Measurements from ENCODE around the gene ATP2A1.
"Not testable (repeated sequence)": the region's sequence is repeated elsewhere in the genome, so short reads cannot be mapped to it uniquely, and the experiment has no call there.

ATP2A1 gene

GRCh38 chr16:28923652-28924398, 45.5 kb downstream of the ATP2A1 start:
- H3K4me3 ChIP-seq (ENCODE audit: low read depth, low read length) = peak overlapping the region; percentile 67
- TF ChIP-seq MAX (IDR thresholded peaks at IDR 0.05; ENCODE audit: low read depth, low read length) = no peak
- no peak for TF ChIP-seq POLR2A (IDR thresholded peaks at IDR 0.05; ENCODE audit: extremely low read depth, insufficient read length)
- TF ChIP-seq, protein P1, sequence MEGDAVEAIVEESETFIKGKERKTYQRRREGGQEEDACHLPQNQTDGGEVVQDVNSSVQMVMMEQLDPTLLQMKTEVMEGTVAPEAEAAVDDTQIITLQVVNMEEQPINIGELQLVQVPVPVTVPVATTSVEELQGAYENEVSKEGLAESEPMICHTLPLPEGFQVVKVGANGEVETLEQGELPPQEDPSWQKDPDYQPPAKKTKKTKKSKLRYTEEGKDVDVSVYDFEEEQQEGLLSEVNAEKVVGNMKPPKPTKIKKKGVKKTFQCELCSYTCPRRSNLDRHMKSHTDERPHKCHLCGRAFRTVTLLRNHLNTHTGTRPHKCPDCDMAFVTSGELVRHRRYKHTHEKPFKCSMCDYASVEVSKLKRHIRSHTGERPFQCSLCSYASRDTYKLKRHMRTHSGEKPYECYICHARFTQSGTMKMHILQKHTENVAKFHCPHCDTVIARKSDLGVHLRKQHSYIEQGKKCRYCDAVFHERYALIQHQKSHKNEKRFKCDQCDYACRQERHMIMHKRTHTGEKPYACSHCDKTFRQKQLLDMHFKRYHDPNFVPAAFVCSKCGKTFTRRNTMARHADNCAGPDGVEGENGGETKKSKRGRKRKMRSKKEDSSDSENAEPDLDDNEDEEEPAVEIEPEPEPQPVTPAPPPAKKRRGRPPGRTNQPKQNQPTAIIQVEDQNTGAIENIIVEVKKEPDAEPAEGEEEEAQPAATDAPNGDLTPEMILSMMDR (IDR thresholded peaks at IDR 0.05; ENCODE audit: low read depth, low read length) = no peak
- TF ChIP-seq MYC (IDR thresholded peaks at IDR 0.05; ENCODE audit: low read depth, low read length) = no peak
- no peak for DNase-seq (ENCODE audit: low read depth)

GRCh38 chr16:28924399-28924761, 46.1 kb downstream of the ATP2A1 start:
- H3K4me3 ChIP-seq (ENCODE audit: low read depth, low read length) = peak overlapping the region; percentile 67
- DNase-seq (ENCODE audit: low read depth) = no peak
- TF ChIP-seq, protein P1 (IDR thresholded peaks at IDR 0.05; ENCODE audit: low read depth, low read length) = no peak
- TF ChIP-seq MAX (IDR thresholded peaks at IDR 0.05; ENCODE audit: low read depth, low read length) = no peak

DNA sequence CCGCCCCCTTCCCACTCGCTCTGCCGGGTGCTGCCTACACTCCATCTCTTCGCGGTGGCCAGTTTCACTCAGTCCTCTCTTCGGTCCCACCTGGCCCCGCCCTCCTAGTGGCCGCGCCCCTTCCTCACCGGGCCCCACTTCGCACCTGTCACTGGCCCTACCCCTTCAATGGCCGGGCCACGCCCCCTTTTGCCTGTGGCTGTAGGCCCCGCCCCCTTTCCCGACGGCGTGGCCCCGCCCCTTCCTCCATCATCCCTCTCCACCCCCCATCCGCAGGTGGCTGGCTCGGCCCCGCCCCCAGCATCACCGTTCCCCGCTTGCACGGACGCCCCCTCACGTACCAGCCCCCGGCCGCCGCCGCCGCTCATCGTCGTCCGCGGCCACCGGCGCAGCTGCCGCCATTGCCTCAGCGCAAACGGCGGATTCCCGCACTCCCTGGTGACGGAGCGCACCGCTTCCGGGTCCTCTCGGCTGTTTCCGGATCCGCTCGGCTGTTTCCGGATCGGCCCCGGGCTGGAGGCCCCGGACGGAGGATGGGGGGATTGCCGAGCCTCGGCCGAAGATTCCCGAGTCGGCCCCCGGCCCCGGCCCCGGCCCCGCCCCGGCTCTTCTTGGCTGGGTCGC, 46.6 kb downstream of the ATP2A1 start, which contains the start of gene RABEP2:
RABEP2 (minus strand) TSS at position 477 of the 624 bp plus-strand sequence; CDS start at position 402, 75 bp downstream.
- TF ChIP-seq POLR2A (IDR thresholded peaks at IDR 0.05; ENCODE audit: extremely low read depth, insufficient read length) = no peak
- TF ChIP-seq, protein P1 (IDR thresholded peaks at IDR 0.05; ENCODE audit: low read depth, low read length) = no peak
- no peak for TF ChIP-seq MAX (IDR thresholded peaks at IDR 0.05; ENCODE audit: low read depth, low read length)
- TF ChIP-seq MYC (IDR thresholded peaks at IDR 0.05; ENCODE audit: low read depth, low read length) = no peak
- DNase-seq (ENCODE audit: low read depth) = peak; percentile 91
- peak within 1 kb of the TSS; percentile 67 for H3K4me3 ChIP-seq (ENCODE audit: low read depth, low read length)

DNA sequence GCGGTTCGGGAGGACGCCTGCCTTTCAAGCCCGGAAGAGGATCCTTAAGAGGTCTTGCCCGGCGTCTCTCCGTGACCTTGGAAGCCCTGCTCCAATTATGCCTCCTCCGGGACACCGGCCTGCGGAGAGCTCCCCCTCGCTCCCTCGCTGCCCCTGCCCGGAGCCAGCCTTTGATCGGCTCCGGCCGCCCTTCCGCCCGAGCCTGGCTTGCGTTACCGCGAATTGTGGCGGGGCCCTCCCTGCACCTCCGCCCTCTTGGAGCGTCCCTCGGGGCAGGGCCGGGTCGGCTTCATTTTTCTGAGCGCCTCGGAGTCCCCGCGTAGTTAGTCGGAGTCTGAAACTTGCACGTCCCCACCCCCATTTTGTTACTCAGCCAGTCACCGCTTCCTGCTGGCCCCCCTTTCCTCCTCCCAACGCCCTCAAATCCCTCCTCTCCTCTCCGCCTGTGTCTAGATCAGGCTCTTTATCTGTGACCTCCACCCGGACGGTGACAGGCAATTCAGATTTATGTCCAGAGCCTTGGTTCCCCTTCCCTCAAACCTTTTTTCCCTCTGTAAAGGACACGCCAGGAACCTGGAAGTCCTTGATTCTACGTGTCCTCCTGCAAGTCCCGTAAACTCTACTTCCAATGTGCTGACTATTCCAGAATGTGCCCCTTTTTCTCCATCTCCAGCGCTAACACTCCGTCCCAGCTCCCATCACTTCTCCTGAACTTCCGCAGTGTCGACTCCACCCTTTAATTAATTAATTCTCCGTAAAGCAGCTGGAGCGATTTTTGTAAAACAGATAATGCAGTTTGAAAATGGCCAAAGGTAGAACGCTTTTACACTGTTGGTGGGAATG, 47.3 kb downstream of the ATP2A1 start:
- TF ChIP-seq MYC (IDR thresholded peaks at IDR 0.05; ENCODE audit: low read depth, low read length) (peak; percentile 37), MAX (IDR thresholded peaks at IDR 0.05; ENCODE audit: low read depth, low read length) (peak; percentile 8; the same call in 1 of the 2 replicates), POLR2A (IDR thresholded peaks at IDR 0.05; ENCODE audit: extremely low read depth, insufficient read length) (peak; percentile 58)
- TF ChIP-seq, protein P1 (IDR thresholded peaks at IDR 0.05; ENCODE audit: low read depth, low read length) = no peak
- peak overlapping the region; percentile 67 for H3K4me3 ChIP-seq (ENCODE audit: low read depth, low read length)
- peak; percentile 94 for DNase-seq (ENCODE audit: low read depth)

DNA sequence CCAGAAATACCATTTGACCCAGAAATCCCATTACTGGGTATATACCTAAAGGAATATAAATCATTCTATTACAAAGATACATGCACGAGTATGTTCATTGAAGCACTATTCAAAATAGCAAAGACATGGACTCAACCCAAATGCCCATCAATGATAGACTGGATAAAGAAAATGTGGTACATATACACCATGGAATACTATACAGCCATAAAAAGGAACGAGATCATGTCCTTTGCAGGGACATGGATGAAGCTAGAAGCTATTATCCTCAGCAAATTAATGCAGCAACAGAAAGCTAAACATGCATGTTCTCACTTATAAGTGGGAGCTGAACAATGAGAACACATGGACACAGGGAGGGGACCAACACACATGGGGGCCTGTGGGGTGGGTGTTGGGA, 48.0 kb downstream of the ATP2A1 start:
- H3K4me3 ChIP-seq (ENCODE audit: low read depth, low read length) = peak overlapping the region; percentile 67
- not testable (repeated sequence) for DNase-seq (ENCODE audit: low read depth)

- TF ChIP-seq MYC (IDR thresholded peaks at IDR 0.05; ENCODE audit: low read depth, low read length) = no peak
- TF ChIP-seq, protein P1 (IDR thresholded peaks at IDR 0.05; ENCODE audit: low read depth, low read length) = no peak
- no peak for TF ChIP-seq POLR2A (IDR thresholded peaks at IDR 0.05; ENCODE audit: extremely low read depth, insufficient read length)
- no peak for TF ChIP-seq MAX (IDR thresholded peaks at IDR 0.05; ENCODE audit: low read depth, low read length)
- DNase-seq (ENCODE audit: low read depth) = no peak
- H3K4me3 ChIP-seq (ENCODE audit: low read depth, low read length) = no peak overlapping the region
Measured at GRCh38 chr16:28927815-28928214, 49.5 kb downstream of the ATP2A1 start.
